Naive B cell (primary cell): ENCODE data around the gene AMZ2. TPM values are rescaled to one million over a fixed set of nuclear protein-coding genes. Genes with fewer than 3 reads are reported as not detected.
"Not testable (repeated sequence)": the region's sequence is repeated elsewhere in the genome, so short reads cannot be mapped to it uniquely, and the experiment has no call there.

ENCODE experiments used
- ATAC-seq, 2 donors: fragments of 150-1000 bp; cut with Tn5 transposase; 2 replicates each; pipeline ENCODE4 v1.10.0; 2021; ENCODE audit warnings: low read depth in 2 of 2, mild to moderate bottlenecking in 2 of 2, moderate library complexity in 2 of 2
- DNase-seq: peaks from one replicate; pipeline ENCODE4 v3.0.0; 2022
- H3K27ac Mint-ChIP-seq, 6 donors: one replicate each; pipeline ENCODE4 v1.8.0; 2020 to 2022; ENCODE audit warnings: mild to moderate bottlenecking in 6 of 6, mixed read lengths in 6 of 6, moderate library complexity in 5 of 6, inconsistent platforms in 2 of 6
- H3K27me3 Mint-ChIP-seq, 3 donors: one replicate each; pipeline ENCODE4 v1.8.0; 2021 to 2022; ENCODE audit warnings: mixed read lengths in 3 of 3, mild to moderate bottlenecking in 1 of 3
- H3K36me3 Mint-ChIP-seq, 2 donors: one replicate each; pipeline ENCODE4 v1.8.0; 2020 to 2022; ENCODE audit warnings: mixed read lengths in 2 of 2, inconsistent platforms in 1 of 2, mild to moderate bottlenecking in 1 of 2
- H3K4me1 Mint-ChIP-seq, 3 donors: one replicate each; pipeline ENCODE4 v1.8.0; 2020 to 2022; ENCODE audit warnings: mixed read lengths in 3 of 3, inconsistent platforms in 1 of 3, mild to moderate bottlenecking in 1 of 3, moderate library complexity in 1 of 3
- H3K4me3 Mint-ChIP-seq, 8 donors: one replicate each; pipeline ENCODE4 v1.8.0; 2020 to 2022; ENCODE audit warnings: mild to moderate bottlenecking in 8 of 8, mixed read lengths in 8 of 8, moderate library complexity in 8 of 8, inconsistent platforms in 2 of 8
- H3K9me3 Mint-ChIP-seq, 7 donors: one replicate each; pipeline ENCODE4 v1.8.0; 2020 to 2022; ENCODE audit warnings: mixed read lengths in 7 of 7, mild to moderate bottlenecking in 5 of 7, inconsistent platforms in 2 of 7, moderate library complexity in 1 of 7
- polyA plus RNA-seq, 6 donors: library from polyadenylated mRNA; unstranded; fragments of 300-500 nt; fragmentation: Illumina TruSeq; gene quantifications; one replicate each; pipeline ENCODE4 v1.2.3, GENCODE V29; 2021; ENCODE audit warnings: low read depth in 6 of 6

The AMZ2 gene
- polyA plus RNA-seq, 6 donors from 2014 or later = 92.7 to 152 (median 106) TPM

DNA sequence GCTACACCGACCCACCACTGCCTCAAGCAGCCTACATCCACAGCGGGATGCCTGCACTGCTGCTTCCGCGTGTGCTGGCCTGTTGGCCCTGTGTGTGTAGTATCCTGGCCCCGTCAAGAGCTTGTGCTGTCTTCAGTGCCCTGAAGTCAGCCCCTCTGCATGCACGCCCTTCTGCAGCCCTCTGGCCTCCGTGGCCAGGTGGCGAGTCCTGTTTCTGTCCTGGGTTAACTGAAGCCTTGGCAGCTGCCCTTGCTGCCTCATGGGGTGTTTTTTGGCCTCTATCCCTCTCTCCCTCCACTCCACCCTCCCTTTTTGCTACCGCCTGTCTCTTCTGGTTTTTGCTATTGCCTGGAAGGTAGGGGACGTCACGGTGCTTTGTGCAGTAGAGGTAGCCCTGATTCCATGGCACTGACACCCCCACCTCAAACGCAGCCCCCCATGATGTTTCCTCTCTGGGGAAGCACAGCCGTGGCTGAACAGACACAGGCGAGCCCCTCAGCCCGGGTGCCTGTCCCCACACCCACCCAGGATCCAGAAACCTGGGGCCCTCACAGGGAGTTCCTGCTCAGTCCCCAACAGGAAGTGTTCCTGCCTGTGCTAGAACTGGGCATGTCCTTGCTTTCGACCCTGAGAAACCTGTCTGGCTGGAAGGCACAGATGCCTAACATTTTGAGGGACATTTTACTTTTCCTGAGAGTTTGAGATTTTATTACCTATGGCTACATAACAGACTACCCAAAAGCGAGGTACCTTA lies 18.8 kb upstream of the AMZ2 start:
- Mint-ChIP-seq H3K36me3 (peaks cover 10 to 11% of the 10 kb centered on the region in 2 donors), H3K27me3 (no peaks in the 10 kb centered on the region), H3K4me1 (peaks cover 33 to 68% (median 61%) of the 10 kb centered on the region in 3 donors), H3K27ac (peak overlapping the region; percentile 62 to 92 (median 87)), H3K9me3 (no peaks in the 10 kb centered on the region), H3K4me3 (peak overlapping the region in 1 of 8 donors; percentile 44)
- DNase-seq = no peak
- no peak for ATAC-seq

GRCh38 chr17:68229619-68230018 lies 18.2 kb upstream of the AMZ2 start:
- Mint-ChIP-seq H3K27ac (peak overlapping the region in 4 of 6 donors; percentile 85 to 92 (median 89)), H3K4me3 (no peak overlapping the region), H3K9me3 (no peaks in the 10 kb centered on the region), H3K36me3 (peaks cover 10 to 11% of the 10 kb centered on the region in 2 donors), H3K4me1 (peaks cover 31 to 68% (median 58%) of the 10 kb centered on the region in 3 donors), H3K27me3 (no peaks in the 10 kb centered on the region)
- no peak for DNase-seq
- ATAC-seq = no peak

DNA sequence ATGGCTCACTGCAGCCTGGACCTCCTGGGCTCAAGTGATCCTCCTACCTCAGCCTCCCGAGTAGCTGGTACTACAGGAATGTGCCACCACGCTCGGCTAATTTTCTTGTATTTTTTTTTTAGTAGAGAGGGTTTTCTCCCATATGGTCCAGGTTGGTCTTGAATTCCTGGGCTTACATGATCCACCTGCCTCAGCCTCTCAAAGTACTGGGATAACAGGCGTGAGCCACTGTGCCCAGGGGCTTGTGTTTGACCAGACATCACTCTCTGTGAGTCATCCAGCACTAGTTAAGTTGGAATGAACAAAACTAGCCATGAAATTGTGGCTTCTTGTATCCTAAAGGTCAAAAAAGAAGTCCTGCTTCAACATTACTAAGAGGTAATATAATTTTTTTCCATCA lies 16.7 kb upstream of the AMZ2 start:
- H3K36me3 Mint-ChIP-seq = peaks cover 10 to 11% of the 10 kb centered on the region in 2 donors
- not testable (repeated sequence) for H3K4me3 Mint-ChIP-seq, DNase-seq, ATAC-seq, H3K27me3 Mint-ChIP-seq, H3K9me3 Mint-ChIP-seq
- H3K4me1 Mint-ChIP-seq = peaks cover 20 to 66% (median 48%) of the 10 kb centered on the region in 3 donors
- peak overlapping the region in 2 of 6 donors; percentile 54 to 58 for H3K27ac Mint-ChIP-seq

DNA sequence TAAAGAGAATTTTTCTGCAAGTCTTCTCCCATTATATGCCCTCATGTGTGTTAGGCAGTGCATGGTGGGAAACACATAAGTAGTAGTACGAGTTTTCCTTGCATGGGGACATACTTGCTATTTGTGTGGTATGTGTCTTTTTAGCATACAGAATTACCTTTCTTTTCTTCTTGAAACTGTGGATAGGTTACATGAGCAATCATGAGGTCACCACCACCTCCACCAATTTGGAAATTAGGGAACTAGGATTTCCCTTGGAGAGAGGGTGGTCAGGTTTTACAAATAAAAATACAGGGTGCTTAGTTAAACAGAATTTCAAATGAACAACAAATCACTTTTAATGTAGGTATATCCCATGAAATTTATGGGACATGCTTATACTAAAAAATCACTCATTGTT lies 16.3 kb upstream of the AMZ2 start:
- Mint-ChIP-seq H3K27me3 (no peaks in the 10 kb centered on the region), H3K4me1 (peaks cover 20 to 64% (median 44%) of the 10 kb centered on the region in 3 donors), H3K36me3 (peaks cover 10 to 11% of the 10 kb centered on the region in 2 donors), H3K9me3 (no peaks in the 10 kb centered on the region), H3K27ac (no peak overlapping the region), H3K4me3 (no peak overlapping the region)
- DNase-seq = no peak
- ATAC-seq = no peak

GRCh38 chr17:68232741-68233140 lies 15.1 kb upstream of the AMZ2 start:
- H3K9me3 Mint-ChIP-seq, DNase-seq, ATAC-seq, H3K27me3 Mint-ChIP-seq, H3K36me3 Mint-ChIP-seq, H3K4me3 Mint-ChIP-seq: not testable (repeated sequence)
- Mint-ChIP-seq H3K4me1 (peaks cover 30 to 65% (median 46%) of the 10 kb centered on the region in 3 donors), H3K27ac (peak overlapping the region in 4 of 6 donors; percentile 10 to 85 (median 76))

DNA sequence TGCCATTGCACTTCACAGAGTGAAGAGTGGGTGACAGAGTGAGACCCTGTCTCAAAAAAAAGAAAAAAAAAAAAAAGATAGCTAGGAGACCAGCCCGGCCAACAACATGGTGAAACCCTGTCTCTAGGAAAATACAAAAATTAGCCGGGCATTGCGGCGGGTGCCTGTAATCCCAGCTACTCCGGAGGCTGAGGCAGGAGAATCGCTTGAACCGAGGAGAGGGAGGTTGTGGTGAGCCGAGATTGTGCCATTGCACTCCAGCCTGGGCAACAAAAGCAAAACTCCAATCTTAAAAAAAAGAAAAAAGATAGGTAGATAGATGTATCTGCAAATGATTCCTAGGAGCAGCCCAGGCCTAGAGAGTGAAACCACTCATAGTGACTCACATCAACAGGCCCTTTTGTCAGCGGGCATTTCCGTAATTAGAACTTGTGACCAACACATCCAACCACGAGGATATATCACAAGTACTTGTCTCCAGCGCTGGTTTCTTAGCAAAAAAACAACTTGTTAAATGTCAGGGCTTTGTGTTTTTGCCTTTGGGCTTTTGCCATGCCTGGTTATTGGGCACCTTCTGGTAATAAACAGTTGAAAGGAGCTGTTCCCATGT lies 13.0 kb upstream of the AMZ2 start:
- ATAC-seq (peak in 1 of 2 donors; percentile 4), DNase-seq (peak; percentile 52)
- not testable (repeated sequence) for H3K36me3 Mint-ChIP-seq, H3K27me3 Mint-ChIP-seq, H3K9me3 Mint-ChIP-seq
- peaks cover 38 to 67% (median 47%) of the 10 kb centered on the region in 3 donors for H3K4me1 Mint-ChIP-seq
- peak overlapping the region; percentile 90 to 99 (median 94) for H3K27ac Mint-ChIP-seq
- peak overlapping the region in 3 of 8 donors; percentile 29 to 46 (median 44) for H3K4me3 Mint-ChIP-seq

DNA sequence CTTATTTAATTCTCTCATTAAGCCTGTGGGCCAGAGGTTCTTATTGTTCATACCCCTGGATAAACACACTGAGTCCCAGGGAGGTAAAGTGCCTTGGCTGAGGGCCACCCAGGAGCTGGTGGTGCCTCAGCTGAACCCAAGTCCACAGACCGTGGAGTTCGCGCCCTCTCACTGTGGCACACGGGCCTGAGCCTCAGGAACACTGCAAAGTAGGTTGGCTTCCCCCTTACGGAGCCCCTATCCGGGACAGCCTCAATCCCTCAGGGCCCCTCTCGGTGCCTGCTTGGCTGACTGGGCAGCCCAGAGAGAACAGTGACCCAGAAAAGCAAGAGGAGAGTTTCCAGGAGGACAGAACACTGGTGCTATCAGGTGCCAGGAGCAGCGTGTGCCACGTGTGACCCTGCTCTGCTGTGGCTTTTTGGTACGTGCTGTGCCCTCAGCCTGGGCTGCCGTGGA lies 12.5 kb upstream of the AMZ2 start:
- peak overlapping the region; percentile 90 to 99 (median 94) for H3K27ac Mint-ChIP-seq
- H3K27me3 Mint-ChIP-seq, H3K9me3 Mint-ChIP-seq, ATAC-seq, DNase-seq, H3K36me3 Mint-ChIP-seq: not testable (repeated sequence)
- peak overlapping the region in 4 of 8 donors; percentile 15 to 44 (median 26) for H3K4me3 Mint-ChIP-seq
- H3K4me1 Mint-ChIP-seq = peaks cover 43 to 69% (median 47%) of the 10 kb centered on the region in 3 donors

- H3K4me3 Mint-ChIP-seq = peak overlapping the region; percentile 76 to 98 (median 92)
- not testable (repeated sequence) for H3K36me3 Mint-ChIP-seq, H3K9me3 Mint-ChIP-seq, H3K27me3 Mint-ChIP-seq
- peak overlapping the region; percentile 99 to 100 (median 100) for H3K27ac Mint-ChIP-seq
- peaks cover 48 to 76% (median 55%) of the 10 kb centered on the region in 3 donors for H3K4me1 Mint-ChIP-seq
- peak; percentile 90 for DNase-seq
- peak; percentile 83 to 86 for ATAC-seq
These were observed 10.3 kb upstream of the AMZ2 start for GRCh38 chr17:68237369-68238163.

DNA sequence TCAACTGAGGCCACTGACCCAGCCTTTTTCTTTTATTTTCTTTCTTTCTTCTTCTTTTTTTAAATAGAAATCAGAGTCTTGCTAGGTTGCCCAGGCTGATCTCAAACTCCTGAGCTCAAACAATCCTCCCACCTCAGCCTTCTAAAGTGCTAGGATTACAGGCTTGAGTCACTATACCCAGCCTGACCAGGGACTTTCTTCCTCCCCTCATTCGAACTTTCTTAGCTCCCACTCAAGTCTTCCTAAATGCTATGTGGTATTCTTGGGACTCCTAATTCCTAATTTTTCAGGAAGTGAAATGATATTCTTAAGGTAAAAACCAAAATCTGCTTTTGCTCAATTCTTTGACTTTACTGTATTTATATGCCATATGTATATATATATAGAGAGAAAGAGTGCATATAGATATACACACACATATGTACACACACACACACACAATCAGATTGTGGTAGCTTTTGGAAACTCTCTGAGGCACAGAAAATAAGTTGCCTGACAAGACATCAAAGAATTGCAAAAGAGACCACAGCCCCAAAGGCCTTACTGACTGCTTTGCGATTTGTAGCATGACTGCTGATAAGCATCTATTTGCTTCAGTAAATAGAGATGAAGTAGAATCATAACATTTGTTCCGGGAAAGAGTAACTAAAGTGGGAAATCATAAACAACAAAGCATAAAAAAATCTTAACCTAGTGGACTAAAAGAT lies 9.5 kb upstream of the AMZ2 start:
- H3K27ac Mint-ChIP-seq = peak overlapping the region; percentile 99 to 100 (median 100)
- no peak for ATAC-seq
- no peaks in the 10 kb centered on the region for H3K9me3 Mint-ChIP-seq
- DNase-seq = no peak
- H3K27me3 Mint-ChIP-seq = no peaks in the 10 kb centered on the region
- peak overlapping the region; percentile 76 to 98 (median 92) for H3K4me3 Mint-ChIP-seq
- peaks cover 48 to 69% (median 49%) of the 10 kb centered on the region in 3 donors for H3K4me1 Mint-ChIP-seq
- H3K36me3 Mint-ChIP-seq = no peaks in the 10 kb centered on the region

GRCh38 chr17:68238871-68239253 lies 9.0 kb upstream of the AMZ2 start:
- ATAC-seq = no peak
- peak overlapping the region; percentile 99 to 100 (median 100) for H3K27ac Mint-ChIP-seq
- H3K4me1 Mint-ChIP-seq = peaks cover 45 to 67% (median 46%) of the 10 kb centered on the region in 3 donors
- no peaks in the 10 kb centered on the region for H3K9me3 Mint-ChIP-seq
- H3K36me3 Mint-ChIP-seq = no peaks in the 10 kb centered on the region
- H3K4me3 Mint-ChIP-seq = peak overlapping the region; percentile 26 to 98 (median 88)
- no peaks in the 10 kb centered on the region for H3K27me3 Mint-ChIP-seq
- no peak for DNase-seq

DNA sequence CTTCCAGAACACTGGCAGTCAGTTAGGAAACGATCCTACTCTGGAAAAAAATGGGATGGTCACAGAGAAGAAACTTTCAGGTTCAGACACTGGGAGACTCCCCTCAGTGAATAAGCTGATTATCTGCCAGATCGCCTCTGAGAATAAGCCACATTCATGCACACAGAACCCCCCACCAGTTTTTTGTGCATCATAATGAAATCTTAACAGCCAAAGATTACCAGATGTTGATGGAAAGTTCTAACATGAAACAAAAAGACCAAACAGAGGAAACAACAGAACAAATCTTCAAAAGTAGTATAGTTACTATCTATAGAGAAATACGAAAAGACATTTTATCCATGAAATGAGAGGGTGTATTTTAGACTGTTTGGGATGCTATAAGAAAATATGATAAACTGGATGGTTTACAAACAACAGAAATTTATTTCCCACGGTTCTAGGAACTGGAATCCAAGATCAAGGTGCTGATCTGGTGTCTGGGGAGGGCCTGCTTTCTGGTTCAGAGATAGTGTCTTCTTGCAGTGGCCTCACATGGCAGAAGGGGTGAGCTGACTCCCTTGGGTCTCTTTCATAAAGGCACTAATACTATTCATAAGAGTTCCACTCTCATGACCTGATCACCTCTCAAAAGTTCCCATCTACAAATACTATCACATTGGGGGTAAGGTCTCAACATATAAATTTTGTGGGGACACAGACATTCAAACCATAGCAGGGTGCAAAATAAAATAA lies 8.0 kb upstream of the AMZ2 start:
- no peak for DNase-seq
- no peak for ATAC-seq
- Mint-ChIP-seq H3K27me3 (no peaks in the 10 kb centered on the region), H3K4me1 (peaks cover 44 to 59% (median 46%) of the 10 kb centered on the region in 3 donors), H3K4me3 (peak overlapping the region in 5 of 8 donors; percentile 6 to 98 (median 83)), H3K27ac (peak overlapping the region; percentile 99 to 100 (median 100)), H3K36me3 (no peaks in the 10 kb centered on the region), H3K9me3 (no peaks in the 10 kb centered on the region)

DNA sequence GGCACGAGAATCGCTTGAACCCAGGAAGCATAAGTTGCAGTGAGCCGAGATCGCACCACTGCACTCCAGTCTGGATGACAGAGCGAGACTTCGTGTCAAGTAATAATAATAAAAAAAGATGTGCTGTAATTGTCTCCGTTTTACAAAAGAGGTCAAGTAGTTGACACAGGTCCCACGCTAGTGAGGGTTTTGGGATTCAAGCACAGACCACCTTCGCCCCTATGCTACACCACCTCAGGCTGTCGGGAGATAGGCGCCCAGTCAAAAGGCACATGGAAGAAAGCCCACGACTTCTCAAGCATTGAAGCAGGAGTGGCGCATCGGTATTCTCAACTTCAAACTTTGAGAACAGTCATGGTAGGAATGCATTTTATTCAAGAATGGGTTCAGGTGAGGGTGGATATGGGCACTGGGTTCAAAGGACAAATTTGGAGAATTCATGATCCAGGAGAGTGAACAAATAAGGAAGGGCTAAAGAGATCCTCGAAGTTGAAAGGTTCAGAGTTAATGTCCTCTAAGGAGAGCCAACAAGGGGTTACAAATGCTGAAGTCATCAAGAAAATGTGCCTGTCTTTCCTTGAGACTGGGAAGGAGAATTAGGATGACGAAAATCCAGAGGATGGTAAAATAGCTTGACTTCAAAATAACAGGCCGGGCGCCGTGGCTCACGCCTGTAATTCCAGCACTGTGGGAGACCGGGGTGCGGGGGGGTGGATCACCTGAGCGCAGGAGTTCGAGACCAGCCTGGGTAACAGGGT lies 1.4 kb upstream of the AMZ2 start:
- no peak for ATAC-seq
- Mint-ChIP-seq H3K9me3 (no peaks in the 10 kb centered on the region), H3K4me3 (peak overlapping the region; percentile 77 to 95 (median 92)), H3K36me3 (no peaks in the 10 kb centered on the region), H3K27ac (peak overlapping the region; percentile 96 to 100 (median 99)), H3K27me3 (no peaks in the 10 kb centered on the region), H3K4me1 (peaks cover 15 to 54% (median 43%) of the 10 kb centered on the region in 3 donors)
- DNase-seq = no peak
